Endothelial cell of hepatic sinusoid (primary cell): ENCODE results near the gene A3GALT2.
"Not testable (repeated sequence)": the region's sequence is repeated elsewhere in the genome, so short reads cannot be mapped to it uniquely, and the experiment has no call there.

Source experiments
- in situ Hi-C: cut with HindIII; loops from 2 replicates; pipeline ENCODE4 v1.10.0; 2017; ENCODE audit warnings: low sequenced_read_pairs

Gene A3GALT2

DNA sequence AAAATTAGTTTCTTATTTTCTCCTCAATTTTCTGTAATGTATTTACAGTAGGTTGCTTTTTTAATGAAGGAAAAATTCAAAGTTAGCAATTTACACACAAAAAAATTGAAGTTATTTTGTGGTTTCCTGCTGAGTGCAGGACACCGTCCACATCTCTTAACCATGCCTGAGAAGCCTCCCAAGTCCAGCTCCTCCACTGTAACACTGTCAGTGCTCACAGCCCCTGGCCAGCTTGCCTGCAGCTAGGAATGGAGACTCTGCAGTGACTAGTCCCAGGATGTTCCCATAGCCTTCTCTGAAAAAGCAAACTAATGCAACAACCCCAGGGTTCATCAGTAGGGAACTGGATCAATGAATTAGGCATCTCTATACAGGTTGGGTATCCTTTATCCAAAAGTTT lies 3.5 kb downstream of the A3GALT2 start:
- in situ Hi-C loops, result no loop called here

DNA sequence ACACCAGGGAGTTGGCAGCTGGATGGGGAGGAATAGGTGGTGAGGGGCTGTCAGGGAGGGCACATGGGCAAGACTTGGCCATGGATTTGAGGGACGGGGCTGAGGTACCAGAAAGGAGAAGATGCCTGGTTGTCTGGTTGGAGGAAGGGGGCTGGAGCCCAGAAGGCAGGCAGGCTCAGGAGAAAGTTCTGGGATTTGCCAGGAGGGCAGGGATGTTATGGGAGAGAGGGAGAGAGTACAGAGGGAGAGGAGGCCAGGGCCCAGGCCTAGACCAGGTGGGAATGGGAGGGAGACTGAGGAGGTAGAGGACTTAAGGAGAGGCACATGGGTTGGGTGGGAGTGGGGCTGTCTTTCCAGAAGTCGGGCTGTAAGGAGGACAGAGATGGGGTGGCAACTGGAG lies 4.3 kb downstream of the A3GALT2 start:
- in situ Hi-C loops, result no loop called here

DNA sequence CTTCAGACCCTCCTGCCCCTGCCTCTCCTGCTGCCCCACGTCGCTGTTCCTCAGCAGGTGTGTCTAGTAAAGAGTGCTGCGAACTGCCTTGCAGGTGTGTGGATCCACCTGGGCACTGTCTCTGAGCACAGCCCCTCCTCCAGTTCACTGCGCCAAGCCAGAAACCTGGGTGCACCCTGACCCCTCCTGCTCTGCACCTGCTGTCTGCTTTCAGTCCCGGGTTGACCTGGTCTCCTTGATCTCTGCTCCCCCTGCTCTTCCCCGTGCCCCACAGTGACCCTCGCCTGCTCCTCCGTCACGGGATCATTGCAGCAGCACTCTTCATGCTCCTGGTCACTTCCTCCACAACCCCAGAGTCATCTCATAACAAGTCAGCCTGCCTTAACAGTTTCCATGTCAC lies 6.5 kb downstream of the A3GALT2 start:
- in situ Hi-C loops, result no loop called here

- in situ Hi-C loops, result no loop called here
Measured at GRCh38 chr1:33312413-33312749, 8.5 kb downstream of the A3GALT2 start.

DNA sequence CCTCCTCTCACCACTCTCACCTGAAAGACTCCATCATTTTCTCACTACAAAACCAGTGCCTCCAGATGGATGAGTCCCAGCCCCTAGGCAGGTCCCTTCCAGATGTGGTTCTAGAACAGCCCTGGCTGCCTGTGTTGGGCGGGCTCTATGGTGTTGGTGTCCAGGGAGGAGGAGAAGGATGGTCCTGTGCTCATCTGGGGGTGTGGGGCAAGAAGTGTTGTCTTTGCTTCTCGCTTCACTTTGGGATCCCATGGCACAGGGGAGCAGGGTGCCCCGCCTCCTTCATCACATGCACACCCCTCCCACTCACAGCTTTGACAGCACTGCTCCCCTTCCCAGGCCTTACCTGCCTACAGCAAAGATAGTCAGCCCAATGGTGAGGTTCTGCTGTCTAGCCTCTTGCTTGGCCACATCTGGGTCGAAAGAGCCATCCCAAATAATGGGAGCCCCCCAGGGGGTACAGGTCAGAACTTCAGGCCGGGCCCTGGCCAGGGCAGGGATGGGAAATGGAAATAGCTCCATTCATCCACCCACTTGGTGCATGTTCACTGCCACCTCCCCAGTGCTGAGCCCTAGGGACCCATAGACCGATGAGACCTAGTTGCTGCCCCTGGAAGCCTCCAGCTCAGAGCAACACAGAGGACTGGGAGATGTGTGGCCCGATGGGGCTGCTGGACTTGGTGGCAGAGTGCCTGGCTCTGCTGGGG lies 9.0 kb downstream of the A3GALT2 start:
- in situ Hi-C loops, result no loop called here

GRCh38 chr1:33310702-33311101 lies 10.2 kb downstream of the A3GALT2 start:
- in situ Hi-C loops, result no loop called here

DNA sequence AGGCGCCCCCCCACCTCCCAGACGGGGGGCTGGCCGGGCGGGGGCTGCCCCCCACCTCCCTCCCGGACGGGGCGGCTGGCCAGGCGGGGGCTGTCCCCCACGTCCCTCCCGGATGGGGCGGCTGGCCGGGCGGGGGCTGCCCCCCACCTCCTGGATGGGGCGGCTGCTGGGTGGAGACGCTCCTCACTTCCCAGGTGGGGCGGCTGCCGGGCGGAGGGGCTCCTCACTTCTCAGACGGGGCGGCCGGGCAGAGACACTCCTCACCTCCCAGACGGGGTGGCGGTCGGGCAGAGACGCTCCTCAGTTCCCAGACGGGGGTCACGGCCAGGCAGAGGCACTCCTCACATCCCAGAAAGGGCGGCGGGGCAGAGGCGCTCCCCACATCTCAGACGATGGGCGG lies 11.5 kb downstream of the A3GALT2 start:
- in situ Hi-C loops, result not testable (repeated sequence)

DNA sequence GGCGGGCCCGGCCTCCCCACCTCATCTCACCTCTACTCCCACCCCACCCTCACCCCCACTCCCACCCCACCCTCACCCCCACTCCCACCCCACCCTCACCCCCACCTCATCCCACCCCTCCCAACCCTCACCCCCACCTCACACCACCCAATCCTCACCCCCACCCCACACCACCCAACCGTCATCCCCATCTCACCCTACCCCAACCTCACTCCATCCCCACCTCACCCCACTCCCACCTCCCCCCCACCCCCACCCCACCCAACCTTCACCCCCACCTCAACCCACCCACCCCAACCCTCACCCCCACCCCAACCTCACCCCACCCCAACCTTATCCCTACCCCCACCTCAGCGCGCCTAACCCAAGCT lies 13.4 kb downstream of the A3GALT2 start:
- in situ Hi-C loops, result no loop called here

GRCh38 chr1:33306653-33307493 lies 14.0 kb downstream of the A3GALT2 start:
- in situ Hi-C loops, result no loop called here

GRCh38 chr1:33305816-33306652 lies 14.9 kb downstream of the A3GALT2 start:
- in situ Hi-C loops, result no loop called here

DNA sequence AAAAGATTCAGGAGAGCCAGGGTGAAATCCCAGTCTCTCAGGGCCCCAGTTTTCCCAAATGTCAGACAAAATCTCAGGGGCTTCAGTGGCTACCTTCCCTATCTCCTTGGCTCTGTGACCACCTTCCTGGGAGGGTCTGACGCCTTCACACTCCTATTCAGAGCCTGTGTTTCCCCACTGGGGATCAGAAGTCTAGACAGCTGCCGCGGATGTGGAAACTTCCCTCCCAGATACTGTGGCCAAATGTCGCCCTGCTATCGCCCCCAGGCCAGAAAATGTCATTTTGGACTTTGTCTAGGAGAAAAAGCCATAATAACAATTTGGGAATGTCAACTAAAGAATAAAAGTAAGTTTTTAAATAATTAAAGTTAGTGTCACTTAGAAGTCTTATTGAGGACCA lies 15.9 kb downstream of the A3GALT2 start:
- in situ Hi-C loops, result no loop called here

GRCh38 chr1:33302325-33302724 lies 18.6 kb downstream of the A3GALT2 start:
- in situ Hi-C loops, result no loop called here

GRCh38 chr1:33301273-33301984 lies 19.5 kb downstream of the A3GALT2 start:
- in situ Hi-C loops, result no loop called here

DNA sequence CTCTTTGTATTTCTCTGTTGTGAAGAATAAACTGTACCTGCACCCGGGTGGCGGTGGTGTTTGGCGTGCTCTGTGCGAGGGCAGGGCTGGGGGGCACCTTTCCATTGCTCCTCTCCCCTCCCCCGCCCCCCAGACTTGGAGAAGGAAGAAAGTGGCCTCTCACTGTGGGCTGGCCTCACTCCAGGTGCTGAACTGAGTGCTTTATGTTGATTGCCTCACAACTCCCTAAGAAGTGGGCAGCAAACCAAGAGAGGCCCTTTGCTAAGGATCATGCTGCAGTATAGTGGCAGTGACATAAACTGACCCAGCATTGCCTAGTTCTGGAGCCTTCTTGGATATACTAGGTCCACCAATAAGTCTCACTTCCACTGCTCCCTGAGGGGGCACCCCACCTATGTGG lies 20.2 kb downstream of the A3GALT2 start:
- in situ Hi-C loops, result no loop called here

GRCh38 chr1:33299461-33300155 lies 21.3 kb downstream of the A3GALT2 start:
- in situ Hi-C loops, result loop anchor here (5.0 to 25.0 kb wide), 2 partner anchors 83 to 163 kb away; partner anchors contain the start of gene ZSCAN20

- in situ Hi-C loops, result loop anchor here (5.0 to 25.0 kb wide), 2 partner anchors 84 to 164 kb away; partner anchors contain the start of gene ZSCAN20
Measured at GRCh38 chr1:33298623-33299277, 22.1 kb downstream of the A3GALT2 start.

GRCh38 chr1:33297911-33298622 lies 22.8 kb downstream of the A3GALT2 start:
- in situ Hi-C loops, result loop anchor here (5.0 to 25.0 kb wide), 2 partner anchors 84 to 164 kb away; partner anchors contain the start of gene ZSCAN20

- in situ Hi-C loops, result loop anchor here (5.0 to 25.0 kb wide), 2 partner anchors 85 to 165 kb away; partner anchors contain the start of gene ZSCAN20
Measured at GRCh38 chr1:33296824-33297223, 24.1 kb downstream of the A3GALT2 start.

DNA sequence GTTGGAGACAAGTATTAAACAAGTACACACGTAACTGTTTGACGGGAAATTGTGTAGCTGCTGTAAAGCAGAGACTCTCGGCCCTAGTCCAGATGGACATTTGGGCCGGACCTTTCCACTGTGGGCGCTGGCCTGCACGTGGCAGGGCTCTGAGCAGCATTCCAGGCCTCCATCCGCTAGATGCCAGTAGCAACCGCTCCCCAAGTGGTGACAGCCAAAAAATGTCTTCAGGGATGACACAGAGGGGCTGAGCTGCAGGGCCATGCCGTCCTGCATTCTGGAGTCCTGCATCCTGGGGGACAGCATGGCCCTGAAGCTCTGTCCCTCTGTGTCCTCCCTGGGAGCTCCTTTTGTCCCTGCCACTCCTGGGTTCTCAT lies 24.8 kb downstream of the A3GALT2 start:
- in situ Hi-C loops, result loop anchor here (5.0 to 25.0 kb wide), 2 partner anchors 86 to 166 kb away; partner anchors contain the start of gene ZSCAN20
